K562 (cell line): ENCODE data around the gene RFC2. TPM values are rescaled to one million over a fixed set of nuclear protein-coding genes. Genes with fewer than 3 reads are reported as not detected.

Experiments
- ATAC-seq: fragments of 200-7000 bp; cut with Tn5 transposase; 3 replicates; pipeline ENCODE4 v1.9.1; 2020; ENCODE audit warnings: moderate library complexity
- BruUV-seq: library from RNA; stranded (reverse); fragments of 400-500 nt; replicated peaks from 2 replicates; lab custom pipeline; 2021; lab: Mats Ljungman, UMichigan
- CTCF ChIA-PET: fragments of 300-600 bp; formaldehyde crosslinking; extraction: SDS; loops from one replicate; lab custom pipeline; 2021; ENCODE audit warnings: low intra/inter-chr PET ratio; lab: Yijun Ruan, JAX
- POLR2A ChIA-PET: fragments of 300-600, 350-650 bp; sonication (Branson Sonifier 250); formaldehyde crosslinking; extraction: SDS; loops from one replicate; lab custom pipeline; 2021; ENCODE audit warnings: antibody characterized with exemption, inconsistent platforms; lab: Yijun Ruan, JAX
- DNase-seq, 4 experiments: peaks; one replicate each; pipeline versions ENCODE4 v3.0.0 to v3.0.0-alpha.2; 2011 to 2018; ENCODE audit warnings: low spot score in 3 of 4, mixed read lengths in 3 of 4; ENCODE audit errors: extremely low read depth in 1 of 4
- FAIRE-seq: peaks from 2 replicates; lab custom pipeline; 2011; peaks lifted over from hg19 to GRCh38; lab: Jason Lieb, UNC
- H2AFZ ChIP-seq: 2 replicates; pipeline ENCODE4 v1.6.0; 2011; ENCODE audit warnings: low read depth, low read length, control low read depth, inconsistent platforms
- H3K27ac ChIP-seq: fragments of 200-600 bp; 3 replicates; pipeline ENCODE4 v1.8.0; 2011; ENCODE audit warnings: low read depth, mild to moderate bottlenecking, control low read depth, inconsistent platforms, low read length, moderate library complexity, mixed read lengths; ENCODE audit errors: extremely low read depth
- H3K27me3 ChIP-seq, 2 experiments: fragments of 300-600 bp in 1 of 2; 2 replicates in 1 of 2; 3 replicates in 1 of 2; pipeline versions ENCODE4 v1.6.0 to v1.8.0; 2011; ENCODE audit warnings: inconsistent platforms in 2 of 2, low read length in 2 of 2, mild to moderate bottlenecking in 1 of 2, mixed read lengths in 1 of 2, moderate library complexity in 1 of 2; ENCODE audit not compliant: control insufficient read depth in 2 of 2, insufficient read depth in 2 of 2
- H3K36me3 ChIP-seq: fragments of 300-600 bp; 3 replicates; pipeline ENCODE4 v1.8.0; 2011; ENCODE audit warnings: mild to moderate bottlenecking, low read length, inconsistent platforms; ENCODE audit not compliant: control insufficient read depth, insufficient read depth
- H3K4me1 ChIP-seq, 2 experiments: fragments of 200-600 bp in 1 of 2; replicated peaks in 1 of 2; 2 replicates in 1 of 2; 3 replicates in 1 of 2; pipeline versions ENCODE4 v1.5.1 to v1.8.0; 2011; ENCODE audit warnings: inconsistent platforms in 2 of 2, low read length in 2 of 2, mild to moderate bottlenecking in 1 of 2, mixed read lengths in 1 of 2, moderate library complexity in 1 of 2; ENCODE audit not compliant: control insufficient read depth in 2 of 2, insufficient read depth in 2 of 2
- H3K4me2 ChIP-seq: 2 replicates; pipeline ENCODE4 v1.6.1; 2011; ENCODE audit warnings: low read length, control low read depth, inconsistent platforms, mixed read lengths; ENCODE audit not compliant: insufficient read depth
- H3K4me3 ChIP-seq: fragments of 200-600 bp; sonication (generic), shearing (Covaris generic); 2 replicates; pipeline ENCODE4 v1.5.1; 2016; ENCODE audit warnings: control low read depth, inconsistent platforms
- H3K79me2 ChIP-seq: fragments of 200-600 bp; 3 replicates; pipeline ENCODE4 v1.8.0; 2011; ENCODE audit warnings: low read length, inconsistent platforms; ENCODE audit not compliant: control insufficient read depth, insufficient read depth
- H3K9ac ChIP-seq, 2 experiments: 2 replicates each; pipeline versions ENCODE4 v1.6.0 to v1.6.1; 2011; ENCODE audit warnings: low read depth in 2 of 2, low read length in 2 of 2, control low read depth in 1 of 2, inconsistent platforms in 1 of 2, mild to moderate bottlenecking in 1 of 2, mixed read lengths in 1 of 2; ENCODE audit not compliant: insufficient read depth in 1 of 2
- H3K9me1 ChIP-seq: one replicate; pipeline ENCODE4 v1.6.0; 2011; ENCODE audit warnings: inconsistent platforms, mild to moderate bottlenecking, low read length, moderate library complexity; ENCODE audit not compliant: control insufficient read depth, insufficient read depth
- H3K9me3 ChIP-seq: replicated peaks from 2 replicates; pipeline ENCODE4 v1.5.1; 2011; ENCODE audit warnings: low read depth, low read length, inconsistent platforms; ENCODE audit not compliant: control insufficient read depth, insufficient read depth
- H4K20me1 ChIP-seq: replicated peaks from 2 replicates; pipeline ENCODE4 v1.6.1; 2011; ENCODE audit warnings: low read length, inconsistent platforms, mixed read lengths; ENCODE audit not compliant: control insufficient read depth, insufficient read depth
- CGGBP1 ChIP-seq: fragments of 250-450 bp; sonication (Bioruptor Pico); IDR thresholded peaks from 2 replicates; pipeline ENCODE4 v1.9.0; 2021; ENCODE audit warnings: mild to moderate bottlenecking
- CXXC5 ChIP-seq: fragments of 250-450 bp; sonication (Bioruptor Pico); IDR thresholded peaks from 2 replicates; pipeline ENCODE4 v1.8.0; 2022; ENCODE audit warnings: inconsistent platforms, mild to moderate bottlenecking, moderate library complexity
- HDAC3 ChIP-seq: fragments of 450-650 bp; IDR thresholded peaks from 2 replicates; pipeline ENCODE4 v1.6.1; 2018; ENCODE audit warnings: borderline replicate concordance, mild to moderate bottlenecking, moderate library complexity; ENCODE audit not compliant: partially characterized antibody
- JUNB ChIP-seq: fragments of 450-650 bp; formaldehyde crosslinking; conservative IDR thresholded peaks from 2 replicates; pipeline ENCODE4 v1.4.0; 2020; ENCODE audit warnings: mild to moderate bottlenecking
- TBL1XR1 ChIP-seq, 2 experiments: IDR thresholded peaks; 2 replicates each; pipeline ENCODE4 v1.6.1; 2012; ENCODE audit warnings: improper control_type of control experiment in 2 of 2, low read length in 2 of 2, mild to moderate bottlenecking in 1 of 2
- TOE1 ChIP-seq, 2 experiments: fragments of 450-650 bp in 1 of 2; sonication (generic) in 1 of 2; formaldehyde crosslinking in 1 of 2; IDR thresholded peaks; 2 replicates each; pipeline versions ENCODE4 v1.7.1 to v1.8.0; 2016 to 2022; ENCODE audit warnings: borderline replicate concordance in 2 of 2, mild to moderate bottlenecking in 2 of 2, antibody characterized with exemption in 1 of 2, inconsistent platforms in 1 of 2, low read depth in 1 of 2, missing genetic modification reagents in 1 of 2, moderate library complexity in 1 of 2
- ZNF134 ChIP-seq: fragments of 250-450 bp; sonication (Bioruptor Pico); conservative IDR thresholded peaks from 2 replicates; pipeline ENCODE4 v1.4.0; 2020
- ZNF174 ChIP-seq: fragments of 250-450 bp; sonication (Bioruptor Pico); IDR thresholded peaks from 2 replicates; pipeline ENCODE4 v1.4.0; 2020; ENCODE audit warnings: mild to moderate bottlenecking
- ZNF280B ChIP-seq: fragments of 250-450 bp; sonication (Bioruptor Pico); IDR thresholded peaks from 2 replicates; pipeline ENCODE4 v1.5.1; 2021; ENCODE audit warnings: mild to moderate bottlenecking
- ZNF57 ChIP-seq: fragments of 450-650 bp; formaldehyde crosslinking; IDR thresholded peaks from 2 replicates; pipeline ENCODE4 v1.4.0; 2020; ENCODE audit warnings: mild to moderate bottlenecking, moderate library complexity
- WGBS: fragments of 100-300 bp; shearing (Covaris generic); methylation state at CpG from one replicate; pipeline ENCODE4 v1.1.6; 2016; ENCODE audit warnings: low coverage, mixed read lengths; ENCODE audit not compliant: insufficient coverage; ENCODE audit errors: missing lambda C conversion rate; 5-methylcytosine and 5-hydroxymethylcytosine counted together
- in situ Hi-C: fragments of 300-500 bp; cut with MboI; formaldehyde crosslinking; loops from 4 replicates; pipeline ENCODE4 v1.15.0; 2018; ENCODE audit warnings: inconsistent platforms, mixed read lengths
- intact Hi-C: fragments of 100-400 bp; cut with micrococcal nuclease; formaldehyde crosslinking; loops from 2 replicates; pipeline ENCODE4 v1.14.2; 2022
- polyA plus RNA-seq, 8 experiments: library from polyadenylated mRNA; depleted of rRNA in 4 of 8; stranded (reverse) in 5 of 8; unstranded in 3 of 8; fragments of >200 nt; fragmentation: Nextera tagmentation in 2 of 8; fragmentation: Illumina TruSeq in 1 of 8; extraction: Ambion mirVana in 2 of 8; extraction: Trizol in 1 of 8; gene quantifications; 2 replicates each; pipeline versions ENCODE4 v1.2.1 to v1.2.3, GENCODE V29; 2011 to 2014; ENCODE audit warnings: inconsistent platforms in 1 of 8, missing spikeins in 1 of 8
- total RNA-seq, 7 experiments: library from RNA; depleted of rRNA in 6 of 7; stranded (reverse); fragments of >200 nt in 6 of 7; fragmentation: Illumina TruSeq in 2 of 7; extraction: Trizol in 2 of 7; gene quantifications; 2 replicates each; pipeline versions ENCODE4 v1.2.1 to v1.2.3, GENCODE V29; 2011 to 2021; ENCODE audit warnings: low replicate concordance in 1 of 7
- TF ChIP-seq, protein P1 (sequence below): sonication (generic); formaldehyde crosslinking; IDR thresholded peaks from 2 replicates; pipeline ENCODE4 v1.8.1; 2023; ENCODE audit warnings: mild to moderate bottlenecking, missing genetic modification reagents
- TF ChIP-seq, protein P2 (sequence below): fragments of 450-650 bp; IDR thresholded peaks from 2 replicates; pipeline ENCODE4 v1.6.1; 2016; ENCODE audit warnings: antibody characterized with exemption
- TF ChIP-seq, protein P3 (sequence below): fragments of 450-650 bp; IDR thresholded peaks from one replicate; pipeline ENCODE4 v1.6.1; 2018; ENCODE audit warnings: mild to moderate bottlenecking, moderate library complexity; ENCODE audit not compliant: partially characterized antibody

RFC2 gene
- total and polyA plus RNA-seq, 9 of the 15 experiments (the other 6 are each of a cell fraction or from before 2014, with no cell fraction given), result 32.5 to 161 (median 102) TPM

DNA sequence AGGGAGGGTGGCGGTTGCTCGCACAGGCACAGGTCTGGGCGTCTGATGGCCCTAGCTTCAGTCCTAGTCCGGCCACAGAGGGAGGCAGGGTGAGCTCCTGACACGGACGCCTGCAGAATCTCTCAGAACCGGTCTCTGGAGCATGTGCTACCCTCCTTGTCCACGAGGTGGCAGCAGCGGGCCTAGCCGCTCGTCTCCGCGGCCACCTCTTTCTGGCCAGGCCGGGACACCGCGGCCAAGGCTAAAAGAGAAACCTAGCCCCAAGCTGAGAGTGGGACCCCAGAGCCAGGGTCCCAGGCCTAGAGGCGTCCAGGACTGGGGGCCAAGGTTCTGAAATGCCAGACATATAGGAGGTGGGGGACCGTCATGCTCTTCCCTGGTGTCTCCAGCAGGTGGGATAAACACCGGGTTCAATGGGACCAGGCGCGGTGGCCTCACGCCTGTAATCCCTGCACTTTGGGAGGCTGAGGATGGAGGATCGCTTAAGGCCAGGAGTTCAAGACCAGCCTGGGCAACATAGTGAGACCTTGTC, 47.5 kb downstream of the RFC2 start:
- Histone ChIP-seq H3K4me1 (peaks cover 3 to 28% of the 10 kb centered on the region in 2 experiments; a peak in 4 of 5 replicates), H3K9me3 (no peaks in the 10 kb centered on the region), H3K36me3 (no peaks in the 10 kb centered on the region), H3K79me2 (no peaks in the 10 kb centered on the region), H2AFZ (peak overlapping the region; percentile 83), H3K4me2 (peak overlapping the region; percentile 63), H3K9ac (peak overlapping the region in 1 of 2 experiments; percentile 66; a peak in 2 of 4 replicates), H3K9me1 (no peaks in the 10 kb centered on the region), H4K20me1 (no peaks in the 10 kb centered on the region), H3K27me3 (no peaks in the 10 kb centered on the region; a peak in 1 of 5 replicates), H3K27ac (no peak overlapping the region), H3K4me3 (no peak overlapping the region)
- ATAC-seq (peak; percentile 86), DNase-seq (peak; percentile 84 to 90 (median 86)), FAIRE-seq (peak; percentile 91)
- ChIA-PET POLR2A (interaction anchor here (0.6 to 2.3 kb wide), 7 partner anchors 10 to 194 kb away, joined by 3 to 14 read pairs (median 3); no protein-coding TSS in a partner anchor), CTCF (interaction anchor here (0.6 to 3.2 kb wide), 7 partner anchors 17 to 199 kb away, joined by 3 to 51 read pairs (median 6); no protein-coding TSS in a partner anchor)
- WGBS, result 3% methylated on average over 23 of the region's 23 CpGs
- in situ Hi-C loops, result loop anchor here (5.0 to 10.0 kb wide), 2 partner anchors 196 to 332 kb away; no protein-coding TSS in a partner anchor
- intact Hi-C loops, result loop anchor here (1.0 kb wide), 2 partner anchors 187 to 195 kb away; no protein-coding TSS in a partner anchor
- no TSS peak for BruUV-seq
- no peak for TF ChIP-seq HDAC3
- TF ChIP-seq JUNB (CRISPR knock-in tag), result no peak
- TF ChIP-seq ZNF280B (CRISPR knock-in tag), result no peak
- TF ChIP-seq, protein P1, sequence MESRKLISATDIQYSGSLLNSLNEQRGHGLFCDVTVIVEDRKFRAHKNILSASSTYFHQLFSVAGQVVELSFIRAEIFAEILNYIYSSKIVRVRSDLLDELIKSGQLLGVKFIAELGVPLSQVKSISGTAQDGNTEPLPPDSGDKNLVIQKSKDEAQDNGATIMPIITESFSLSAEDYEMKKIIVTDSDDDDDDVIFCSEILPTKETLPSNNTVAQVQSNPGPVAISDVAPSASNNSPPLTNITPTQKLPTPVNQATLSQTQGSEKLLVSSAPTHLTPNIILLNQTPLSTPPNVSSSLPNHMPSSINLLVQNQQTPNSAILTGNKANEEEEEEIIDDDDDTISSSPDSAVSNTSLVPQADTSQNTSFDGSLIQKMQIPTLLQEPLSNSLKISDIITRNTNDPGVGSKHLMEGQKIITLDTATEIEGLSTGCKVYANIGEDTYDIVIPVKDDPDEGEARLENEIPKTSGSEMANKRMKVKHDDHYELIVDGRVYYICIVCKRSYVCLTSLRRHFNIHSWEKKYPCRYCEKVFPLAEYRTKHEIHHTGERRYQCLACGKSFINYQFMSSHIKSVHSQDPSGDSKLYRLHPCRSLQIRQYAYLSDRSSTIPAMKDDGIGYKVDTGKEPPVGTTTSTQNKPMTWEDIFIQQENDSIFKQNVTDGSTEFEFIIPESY, result peak; percentile 83
- TF ChIP-seq CGGBP1 (CRISPR knock-in tag), result no peak
- TF ChIP-seq, protein P2, sequence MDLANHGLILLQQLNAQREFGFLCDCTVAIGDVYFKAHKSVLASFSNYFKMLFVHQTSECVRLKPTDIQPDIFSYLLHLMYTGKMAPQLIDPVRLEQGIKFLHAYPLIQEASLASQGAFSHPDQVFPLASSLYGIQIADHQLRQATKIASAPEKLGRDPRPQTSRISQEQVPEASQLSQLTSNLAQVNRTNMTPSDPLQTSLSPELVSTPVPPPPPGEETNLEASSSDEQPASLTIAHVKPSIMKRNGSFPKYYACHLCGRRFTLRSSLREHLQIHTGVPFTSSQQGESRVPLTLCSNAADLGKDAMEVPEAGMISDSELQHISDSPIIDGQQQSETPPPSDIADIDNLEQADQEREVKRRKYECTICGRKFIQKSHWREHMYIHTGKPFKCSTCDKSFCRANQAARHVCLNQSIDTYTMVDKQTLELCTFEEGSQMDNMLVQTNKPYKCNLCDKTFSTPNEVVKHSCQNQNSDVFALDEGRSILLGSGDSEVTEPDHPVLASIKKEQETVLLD, result no peak
- no peak for TF ChIP-seq ZNF57 (CRISPR knock-in tag)
- TF ChIP-seq, protein P3, sequence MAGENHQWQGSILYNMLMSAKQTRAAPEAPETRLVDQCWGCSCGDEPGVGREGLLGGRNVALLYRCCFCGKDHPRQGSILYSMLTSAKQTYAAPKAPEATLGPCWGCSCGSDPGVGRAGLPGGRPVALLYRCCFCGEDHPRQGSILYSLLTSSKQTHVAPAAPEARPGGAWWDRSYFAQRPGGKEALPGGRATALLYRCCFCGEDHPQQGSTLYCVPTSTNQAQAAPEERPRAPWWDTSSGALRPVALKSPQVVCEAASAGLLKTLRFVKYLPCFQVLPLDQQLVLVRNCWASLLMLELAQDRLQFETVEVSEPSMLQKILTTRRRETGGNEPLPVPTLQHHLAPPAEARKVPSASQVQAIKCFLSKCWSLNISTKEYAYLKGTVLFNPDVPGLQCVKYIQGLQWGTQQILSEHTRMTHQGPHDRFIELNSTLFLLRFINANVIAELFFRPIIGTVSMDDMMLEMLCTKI, result no peak
- TF ChIP-seq TBL1XR1 (IDR thresholded peaks at IDR 0.05; ENCODE audit: low read length in 2 of 2), result 0 out of 4 replicates have a peak, but pooled peaks of 1 of the 2 experiments have one; percentile 48
- TF ChIP-seq ZNF174, result no peak
- TF ChIP-seq CXXC5 (CRISPR knock-in tag), result 0 out of 2 replicates have a peak, but pooled peaks have one; percentile 15
- no peak for TF ChIP-seq ZNF134
- 0 out of 2 replicates have a peak, but pooled peaks have one; percentile 44 for TF ChIP-seq TOE1 (IDR thresholded peaks at IDR 0.05; ENCODE audit: borderline replicate concordance)
- no peak for TF ChIP-seq TOE1 (CRISPR knock-in tag; IDR thresholded peaks at IDR 0.05; ENCODE audit: borderline replicate concordance, low read depth)
